ENCODE data around the gene NFE2L1.

DNA sequence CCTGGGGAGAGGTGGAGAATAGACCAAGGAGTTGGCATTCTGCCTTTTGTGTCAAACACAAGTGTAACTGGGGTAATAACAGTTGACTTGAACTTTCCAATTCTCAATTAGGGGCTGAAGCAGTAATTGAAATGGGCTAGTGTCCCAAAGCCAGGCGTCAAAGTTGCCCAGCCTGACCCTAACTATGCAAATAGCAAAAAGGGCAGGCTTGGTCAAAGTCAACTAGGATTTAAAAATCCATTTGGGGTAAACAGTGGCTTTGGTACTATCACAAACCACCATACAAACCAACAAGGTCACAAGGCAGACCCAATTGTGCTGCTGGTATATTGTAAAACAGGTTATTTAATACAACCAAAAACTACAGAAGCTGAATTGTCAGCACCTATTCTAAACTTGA lies 18.0 kb downstream of the NFE2L1 start:
- TF ChIP-seq, protein P1, sequence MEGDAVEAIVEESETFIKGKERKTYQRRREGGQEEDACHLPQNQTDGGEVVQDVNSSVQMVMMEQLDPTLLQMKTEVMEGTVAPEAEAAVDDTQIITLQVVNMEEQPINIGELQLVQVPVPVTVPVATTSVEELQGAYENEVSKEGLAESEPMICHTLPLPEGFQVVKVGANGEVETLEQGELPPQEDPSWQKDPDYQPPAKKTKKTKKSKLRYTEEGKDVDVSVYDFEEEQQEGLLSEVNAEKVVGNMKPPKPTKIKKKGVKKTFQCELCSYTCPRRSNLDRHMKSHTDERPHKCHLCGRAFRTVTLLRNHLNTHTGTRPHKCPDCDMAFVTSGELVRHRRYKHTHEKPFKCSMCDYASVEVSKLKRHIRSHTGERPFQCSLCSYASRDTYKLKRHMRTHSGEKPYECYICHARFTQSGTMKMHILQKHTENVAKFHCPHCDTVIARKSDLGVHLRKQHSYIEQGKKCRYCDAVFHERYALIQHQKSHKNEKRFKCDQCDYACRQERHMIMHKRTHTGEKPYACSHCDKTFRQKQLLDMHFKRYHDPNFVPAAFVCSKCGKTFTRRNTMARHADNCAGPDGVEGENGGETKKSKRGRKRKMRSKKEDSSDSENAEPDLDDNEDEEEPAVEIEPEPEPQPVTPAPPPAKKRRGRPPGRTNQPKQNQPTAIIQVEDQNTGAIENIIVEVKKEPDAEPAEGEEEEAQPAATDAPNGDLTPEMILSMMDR (IDR thresholded peaks at IDR 0.05): no peak
- no peak for TF ChIP-seq POLR2A (IDR thresholded peaks at IDR 0.05)
